ENCODE measurements around the gene RABGAP1. TPM values are rescaled to one million over a fixed set of nuclear protein-coding genes. Genes with fewer than 3 reads are reported as not detected.

RABGAP1 gene
- total RNA-seq, 2 donors from 2014 or later, result 35.5 to 42.4 TPM

DNA sequence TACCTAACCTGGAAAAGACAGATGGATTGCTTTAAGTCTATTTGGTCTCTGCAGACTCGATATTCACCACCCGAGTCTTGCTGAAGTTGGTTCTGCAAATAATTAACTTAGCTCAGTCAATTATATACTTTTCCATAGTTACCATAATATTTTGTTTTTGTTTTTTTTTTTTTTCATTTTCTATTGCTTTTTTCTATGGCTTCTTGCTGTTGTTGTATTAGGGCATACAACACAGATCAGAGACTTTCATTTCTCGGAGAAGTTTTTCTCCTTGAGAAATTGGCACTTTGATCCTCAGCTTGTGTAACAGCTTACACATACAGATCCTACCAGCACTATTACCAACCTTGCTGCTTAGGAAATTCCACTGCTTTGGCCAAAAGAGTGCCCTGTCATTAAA lies 180.6 kb downstream of the RABGAP1 start:
- Mint-ChIP-seq H3K27me3 (no peaks in the 10 kb centered on the region), H3K4me1 (no peaks in the 10 kb centered on the region), H3K27ac (no peak overlapping the region), H3K9me3 (no peaks in the 10 kb centered on the region), H3K36me3 (ENCODE audit: low read depth) (peaks cover 29% of the 10 kb centered on the region), H3K4me3 (no peak overlapping the region)
- ATAC-seq (replicated peaks), result no peak

DNA sequence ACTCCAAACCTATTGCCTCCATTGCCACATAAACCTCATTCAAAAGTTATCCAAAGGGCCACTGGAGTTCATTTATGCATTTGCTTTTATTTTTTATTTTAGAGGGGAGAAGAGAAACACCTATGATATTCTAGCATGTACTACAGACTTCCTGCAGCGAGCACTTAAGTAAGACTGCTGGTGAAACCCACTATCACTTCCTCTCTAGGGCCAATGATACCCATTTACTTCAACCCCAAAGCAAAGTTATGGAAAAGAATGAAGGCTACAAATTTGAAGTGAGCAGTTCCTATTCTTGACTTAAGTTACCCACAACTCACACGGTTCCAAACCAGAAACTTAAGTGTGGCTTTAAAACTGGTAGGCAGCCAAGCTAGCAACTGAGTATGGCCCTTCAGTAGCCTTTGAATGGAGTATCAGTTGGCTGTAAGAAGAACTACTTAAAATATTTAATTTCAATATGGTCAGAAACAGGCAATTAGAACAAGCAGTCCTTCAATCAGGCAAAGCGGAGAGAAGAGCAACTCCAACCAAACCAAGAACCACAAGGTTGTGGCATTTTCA lies 186.8 kb downstream of the RABGAP1 start:
- Mint-ChIP-seq H3K27ac (no peak overlapping the region), H3K27me3 (no peaks in the 10 kb centered on the region), H3K9me3 (no peaks in the 10 kb centered on the region), H3K4me1 (no peaks in the 10 kb centered on the region), H3K36me3 (ENCODE audit: low read depth) (peaks cover 40% of the 10 kb centered on the region), H3K4me3 (no peak overlapping the region)
- no peak for ATAC-seq (replicated peaks)

DNA sequence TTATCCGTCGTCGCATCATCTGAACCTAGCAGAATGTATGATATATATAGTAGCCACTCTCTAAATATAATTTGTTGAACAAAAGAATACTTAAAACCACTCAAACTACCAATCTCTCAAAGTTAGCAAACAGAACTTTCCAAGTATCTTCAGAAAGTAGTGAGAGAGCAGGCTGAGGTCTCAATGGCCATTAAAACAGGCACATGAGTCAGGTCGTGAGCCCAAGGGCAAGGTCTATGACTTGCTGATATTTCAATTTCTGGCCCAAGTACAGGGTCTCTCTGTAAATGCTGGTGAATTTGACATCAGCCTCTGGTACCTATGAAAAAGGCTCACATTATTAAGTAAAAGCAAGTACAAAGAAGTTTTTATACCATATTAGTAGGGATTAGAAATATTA lies 187.8 kb downstream of the RABGAP1 start:
- Mint-ChIP-seq H3K27ac (no peak overlapping the region), H3K4me3 (no peak overlapping the region), H3K27me3 (no peaks in the 10 kb centered on the region), H3K9me3 (no peaks in the 10 kb centered on the region), H3K36me3 (ENCODE audit: low read depth) (peaks cover 35% of the 10 kb centered on the region), H3K4me1 (no peaks in the 10 kb centered on the region)
- no peak for ATAC-seq (replicated peaks)

DNA sequence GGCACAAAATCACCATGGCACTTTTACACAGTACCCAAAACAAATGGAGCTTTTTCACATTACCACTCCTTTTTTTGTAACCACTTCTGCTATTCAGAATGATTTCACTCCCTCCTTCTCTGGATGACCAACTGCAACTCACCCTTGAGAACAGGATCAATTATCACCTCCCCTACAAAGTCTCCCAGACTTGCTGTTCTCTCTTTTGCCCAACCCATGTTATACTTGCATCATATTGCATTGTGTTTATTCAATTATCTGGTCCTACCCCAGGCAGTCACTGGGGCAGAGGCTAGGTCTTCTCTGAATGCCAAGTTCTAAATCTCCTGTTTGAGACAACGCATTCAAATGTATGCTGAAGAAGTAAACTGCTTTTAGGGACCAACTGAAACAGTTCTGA lies 188.6 kb downstream of the RABGAP1 start:
- no peaks in the 10 kb centered on the region for H3K9me3 Mint-ChIP-seq

DNA sequence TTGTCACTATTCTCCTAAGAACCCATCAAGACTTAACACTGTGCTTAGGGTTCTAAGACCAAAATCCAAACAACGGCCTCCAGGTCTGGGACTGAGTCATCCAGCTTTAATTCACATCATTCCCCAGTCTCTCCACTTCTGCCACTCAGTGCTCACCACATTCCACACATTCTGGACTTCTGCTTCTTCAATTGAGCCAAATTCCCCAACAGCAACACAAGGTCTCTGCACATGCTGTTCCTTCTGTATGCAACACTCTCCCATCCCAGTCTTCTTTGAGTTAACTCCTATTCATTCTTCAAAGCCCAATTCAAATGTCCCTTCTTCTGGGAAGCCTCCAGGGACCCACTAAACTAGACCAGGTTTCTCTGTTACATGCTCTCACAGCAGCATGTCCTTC lies 190.4 kb downstream of the RABGAP1 start:
- Mint-ChIP-seq H3K4me3 (no peak overlapping the region), H3K9me3 (no peaks in the 10 kb centered on the region), H3K4me1 (no peaks in the 10 kb centered on the region), H3K36me3 (ENCODE audit: low read depth) (peaks cover 33% of the 10 kb centered on the region), H3K27me3 (no peaks in the 10 kb centered on the region), H3K27ac (no peak overlapping the region)
- ATAC-seq (replicated peaks), result no peak

More for the DNA sequence above, 188.6 kb downstream of the RABGAP1 start:
- Mint-ChIP-seq H3K36me3 (ENCODE audit: low read depth) (peaks cover 37% of the 10 kb centered on the region), H3K27me3 (no peaks in the 10 kb centered on the region), H3K4me1 (no peaks in the 10 kb centered on the region), H3K4me3 (no peak overlapping the region), H3K27ac (no peak overlapping the region)
- ATAC-seq (replicated peaks), result no peak

DNA sequence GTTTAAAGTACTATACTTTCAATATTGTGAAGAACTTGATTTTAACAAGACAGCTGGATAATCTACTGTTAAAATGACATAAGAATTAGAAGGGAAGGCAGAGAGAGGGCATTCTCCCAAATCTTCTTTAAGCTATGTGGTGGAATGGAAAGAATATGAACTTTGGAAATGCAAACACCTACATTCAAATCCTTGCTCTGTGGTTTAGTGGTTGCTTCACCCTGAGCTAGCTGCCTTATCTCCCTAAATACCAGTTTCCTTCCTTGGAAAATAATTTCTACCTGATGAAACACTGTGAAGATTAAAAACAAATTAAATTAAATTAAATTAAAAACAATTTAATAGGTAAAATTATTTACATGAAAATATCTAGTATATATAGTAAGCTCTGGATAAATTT lies 191.2 kb downstream of the RABGAP1 start:
- Mint-ChIP-seq H3K4me3 (no peak overlapping the region), H3K27me3 (no peaks in the 10 kb centered on the region), H3K36me3 (ENCODE audit: low read depth) (peaks cover 29% of the 10 kb centered on the region), H3K4me1 (no peaks in the 10 kb centered on the region), H3K9me3 (no peaks in the 10 kb centered on the region), H3K27ac (no peak overlapping the region)
- no peak for ATAC-seq (replicated peaks)

DNA sequence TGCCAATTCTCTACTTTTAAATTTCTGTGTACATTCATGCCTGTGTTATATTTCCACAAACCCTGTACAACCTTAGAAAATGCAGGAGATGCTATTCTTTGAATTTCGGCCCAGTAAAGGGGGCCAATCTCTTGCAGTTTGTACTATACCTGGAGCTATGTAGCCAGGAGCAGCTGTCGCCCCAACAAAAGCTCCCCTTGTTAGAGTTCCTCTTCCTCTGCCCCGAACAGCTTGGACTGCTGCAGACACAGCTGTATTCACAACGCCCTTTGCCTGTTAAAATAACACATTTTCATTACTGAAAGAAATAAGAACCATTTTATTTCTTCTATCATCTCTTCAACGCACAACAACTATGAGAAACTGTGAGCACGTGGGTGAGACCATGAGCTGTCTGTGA lies 191.9 kb downstream of the RABGAP1 start:
- Mint-ChIP-seq H3K9me3 (no peaks in the 10 kb centered on the region), H3K27me3 (no peaks in the 10 kb centered on the region), H3K4me3 (no peak overlapping the region), H3K27ac (no peak overlapping the region), H3K4me1 (no peaks in the 10 kb centered on the region), H3K36me3 (ENCODE audit: low read depth) (peaks cover 25% of the 10 kb centered on the region)
- ATAC-seq (replicated peaks), result no peak

DNA sequence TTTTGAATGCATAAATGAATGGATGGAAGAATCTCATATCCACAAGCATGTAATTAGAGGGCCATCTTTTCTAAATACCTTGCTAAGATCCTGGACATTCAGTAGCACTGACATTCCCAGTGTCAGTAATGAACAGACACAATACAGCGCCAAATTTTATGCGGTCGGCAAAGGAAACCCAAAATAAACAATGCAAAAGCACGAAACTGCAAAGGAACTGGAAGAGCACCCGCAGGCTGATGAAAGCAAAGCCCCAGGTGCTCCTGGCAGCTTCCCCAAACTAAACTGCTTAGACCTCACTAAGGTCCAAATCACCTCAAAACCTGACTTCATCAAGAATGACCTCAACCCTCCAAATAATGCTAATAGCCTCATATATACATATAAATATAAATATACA lies 194.6 kb downstream of the RABGAP1 start:
- Mint-ChIP-seq H3K36me3 (ENCODE audit: low read depth) (peaks cover 32% of the 10 kb centered on the region), H3K9me3 (no peaks in the 10 kb centered on the region), H3K27me3 (no peaks in the 10 kb centered on the region), H3K27ac (no peak overlapping the region), H3K4me1 (no peaks in the 10 kb centered on the region), H3K4me3 (no peak overlapping the region)
- ATAC-seq (replicated peaks), result no peak

DNA sequence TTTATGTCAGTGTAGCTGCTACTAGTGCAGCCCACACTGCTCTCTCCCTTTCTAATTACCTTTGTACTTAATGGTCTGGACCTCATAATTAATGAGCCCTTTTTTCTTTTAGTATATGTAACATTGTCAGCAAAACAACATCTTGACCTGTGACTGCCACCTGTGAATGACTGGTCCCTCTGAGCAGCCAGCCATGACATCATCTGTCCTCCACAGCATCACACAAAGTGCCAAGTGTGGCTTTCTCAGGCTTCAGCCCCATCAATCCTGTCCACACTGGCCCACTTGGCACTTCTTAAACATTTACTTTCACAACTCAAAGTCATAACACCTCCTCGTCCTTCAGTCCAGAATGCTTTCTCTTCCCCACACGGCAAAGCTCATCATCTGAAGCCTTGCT lies 197.3 kb downstream of the RABGAP1 start:
- H3K36me3 Mint-ChIP-seq (ENCODE audit: low read depth), result peaks cover 32% of the 10 kb centered on the region
- H3K4me3 Mint-ChIP-seq, result no peak overlapping the region
- no peak for ATAC-seq (replicated peaks)
- no peaks in the 10 kb centered on the region for H3K4me1 Mint-ChIP-seq
- no peak overlapping the region for H3K27ac Mint-ChIP-seq
- H3K27me3 Mint-ChIP-seq, result no peaks in the 10 kb centered on the region
- H3K9me3 Mint-ChIP-seq, result no peaks in the 10 kb centered on the region

DNA sequence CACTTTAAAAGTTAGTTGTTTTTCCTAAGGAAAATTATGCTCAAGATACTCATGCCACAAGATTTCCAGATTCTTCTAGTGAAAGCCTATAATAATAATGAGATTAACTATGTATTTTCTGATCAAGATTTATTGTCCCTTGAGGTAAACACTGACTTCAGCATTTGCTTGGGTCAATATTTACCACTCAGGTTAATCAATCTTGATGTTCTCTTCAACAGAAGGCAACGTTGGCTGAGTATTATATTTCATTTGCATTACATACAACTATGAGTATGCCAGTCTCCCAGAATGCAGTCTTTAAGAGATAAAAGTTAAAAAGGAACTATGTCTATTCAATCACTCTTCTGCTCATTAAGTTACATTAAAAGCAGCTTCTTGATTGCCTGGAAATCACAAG lies 208.2 kb downstream of the RABGAP1 start:
- Mint-ChIP-seq H3K4me3 (no peak overlapping the region), H3K27ac (no peak overlapping the region), H3K36me3 (ENCODE audit: low read depth) (peaks cover 35% of the 10 kb centered on the region), H3K4me1 (no peaks in the 10 kb centered on the region), H3K27me3 (no peaks in the 10 kb centered on the region), H3K9me3 (no peaks in the 10 kb centered on the region)
- ATAC-seq (replicated peaks), result no peak

DNA sequence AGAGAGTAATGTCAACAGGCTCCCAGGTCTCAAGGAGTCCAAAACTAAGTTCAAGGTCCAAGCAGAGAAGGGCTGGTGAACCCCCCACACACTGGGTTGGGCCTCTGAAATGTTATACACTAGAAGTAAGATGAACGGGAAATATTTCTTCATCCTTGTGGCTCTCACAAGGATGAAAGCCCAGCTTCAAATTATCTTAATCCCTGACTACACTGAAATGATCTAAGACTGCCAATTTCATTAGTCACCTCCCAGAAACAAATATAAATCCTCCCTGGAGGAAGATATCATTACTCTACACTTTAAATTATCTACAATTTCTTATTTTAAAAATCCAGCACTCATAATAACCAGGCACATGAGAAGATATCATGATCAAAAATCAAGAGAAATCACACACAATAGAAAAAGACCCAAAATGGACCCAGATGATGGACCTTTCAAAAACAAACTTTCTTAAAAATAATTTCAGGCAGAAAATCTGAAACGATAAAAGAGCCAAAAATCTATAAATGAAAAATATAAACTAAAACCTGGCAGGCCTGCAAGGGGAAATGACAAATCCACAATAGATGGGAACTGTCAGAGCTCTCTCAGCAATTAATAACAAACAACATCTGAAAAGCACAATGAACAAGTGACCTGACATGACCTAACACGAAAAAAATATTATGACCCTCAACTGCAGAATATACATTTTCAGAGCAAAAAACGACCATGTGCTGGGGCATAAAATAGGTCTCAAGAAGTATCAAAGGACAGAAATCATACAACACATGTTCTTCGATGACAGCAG lies 210.1 kb downstream of the RABGAP1 start:
- Mint-ChIP-seq H3K4me1 (no peaks in the 10 kb centered on the region), H3K27me3 (no peaks in the 10 kb centered on the region), H3K27ac (no peak overlapping the region), H3K36me3 (ENCODE audit: low read depth) (peaks cover 29% of the 10 kb centered on the region), H3K4me3 (no peak overlapping the region), H3K9me3 (no peaks in the 10 kb centered on the region)
- no peak for ATAC-seq (replicated peaks)

Other genes starting within 250 kb of the RABGAP1 start
- gene OR1L4, start 217.0 kb upstream of the RABGAP1 start, total RNA-seq, result not detected
- not detected for gene OR1L6, start 198.7 kb upstream of the RABGAP1 start, total RNA-seq
- gene OR5C1, start 152.1 kb upstream of the RABGAP1 start, total RNA-seq, result not detected
- gene OR1K1, start 140.9 kb upstream of the RABGAP1 start, total RNA-seq, result not detected
- 10 to 100 TPM; 15.4 to 24.0 TPM for gene PDCL, start 112.4 kb upstream of the RABGAP1 start, total RNA-seq
- gene RC3H2, start 35.7 kb upstream of the RABGAP1 start, total RNA-seq, result 10 to 100 TPM; 41.2 to 46.5 TPM
- gene ZBTB6, start 27.7 kb upstream of the RABGAP1 start, total RNA-seq, result 10 to 100 TPM; 10.2 to 14.8 TPM
- gene ZBTB26, start 9.5 kb upstream of the RABGAP1 start, total RNA-seq, result 10 to 100 TPM in 1 of 2 donors, 1 to 10 TPM in 1; 6.0 to 11.3 TPM
- 1 to 10 TPM in 1 of 2 donors, under 1 TPM in 1; 0.95 to 1.5 TPM for gene GPR21, start 92.6 kb downstream of the RABGAP1 start, total RNA-seq